Right lobe of liver (tissue), 4 donors: ENCODE results near the gene C3.

Source experiments
- POLR2A ChIP-seq: fragments of 450-650 bp; IDR thresholded peaks from one replicate; pipeline ENCODE4 v1.6.1; 2017; ENCODE audit warnings: antibody characterized with exemption, mild to moderate bottlenecking
- TF ChIP-seq, protein P1 (sequence below), 4 donors: fragments of 200-600 bp in 3 of 4; fragments of 450-650 bp in 1 of 4; IDR thresholded peaks; one replicate each; pipeline versions ENCODE4 v1.5.1 to v1.8.0; 2016 to 2022; ENCODE audit warnings: antibody characterized with exemption in 4 of 4, mild to moderate bottlenecking in 2 of 4
- donor health status: DM: no; HTN: no; CAD: no.
- donor health status: DM: no; HTN: no; CAD: no.
- donor health status: DM: no; HTN: yes; CAD: no.

- TF ChIP-seq, protein P1, sequence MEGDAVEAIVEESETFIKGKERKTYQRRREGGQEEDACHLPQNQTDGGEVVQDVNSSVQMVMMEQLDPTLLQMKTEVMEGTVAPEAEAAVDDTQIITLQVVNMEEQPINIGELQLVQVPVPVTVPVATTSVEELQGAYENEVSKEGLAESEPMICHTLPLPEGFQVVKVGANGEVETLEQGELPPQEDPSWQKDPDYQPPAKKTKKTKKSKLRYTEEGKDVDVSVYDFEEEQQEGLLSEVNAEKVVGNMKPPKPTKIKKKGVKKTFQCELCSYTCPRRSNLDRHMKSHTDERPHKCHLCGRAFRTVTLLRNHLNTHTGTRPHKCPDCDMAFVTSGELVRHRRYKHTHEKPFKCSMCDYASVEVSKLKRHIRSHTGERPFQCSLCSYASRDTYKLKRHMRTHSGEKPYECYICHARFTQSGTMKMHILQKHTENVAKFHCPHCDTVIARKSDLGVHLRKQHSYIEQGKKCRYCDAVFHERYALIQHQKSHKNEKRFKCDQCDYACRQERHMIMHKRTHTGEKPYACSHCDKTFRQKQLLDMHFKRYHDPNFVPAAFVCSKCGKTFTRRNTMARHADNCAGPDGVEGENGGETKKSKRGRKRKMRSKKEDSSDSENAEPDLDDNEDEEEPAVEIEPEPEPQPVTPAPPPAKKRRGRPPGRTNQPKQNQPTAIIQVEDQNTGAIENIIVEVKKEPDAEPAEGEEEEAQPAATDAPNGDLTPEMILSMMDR (IDR thresholded peaks at IDR 0.05) = no peak
- TF ChIP-seq POLR2A = no peak
These were observed 81.0 kb downstream of the C3 start for GRCh38 chr19:6639439-6639838.
